Ovary (tissue), 9 donors: ENCODE measurements around the gene ZCRB1. TPM values are rescaled to one million over a fixed set of nuclear protein-coding genes. Genes with fewer than 3 reads are reported as not detected.

Experiments
- DNase-seq, 5 donors: peaks; one replicate each; pipeline ENCODE4 v3.0.0-alpha.2; 2019 to 2020
- H3K27ac ChIP-seq, 2 donors: fragments of 200-600 bp; one replicate each; pipeline versions ENCODE4 v1.5.1 to v1.8.0; 2019 to 2022
- H3K27me3 ChIP-seq: fragments of 200-600 bp; one replicate; pipeline ENCODE4 v1.8.0; 2022
- H3K36me3 ChIP-seq: fragments of 200-600 bp; sonication (generic); one replicate; pipeline ENCODE4 v1.5.1; 2019
- H3K4me1 ChIP-seq: one replicate; pipeline ENCODE4 v1.8.1; 2013; ENCODE audit warnings: mild to moderate bottlenecking, moderate library complexity; ENCODE audit not compliant: insufficient read depth
- H3K4me3 ChIP-seq: fragments of 200-600 bp; sonication (generic); one replicate; pipeline ENCODE4 v1.5.1; 2017
- H3K9me3 ChIP-seq, 2 donors: fragments of 200-600 bp in 1 of 2; sonication (generic) in 1 of 2; one replicate each; pipeline versions ENCODE4 v1.5.1 to v1.8.1; 2013 to 2019; ENCODE audit warnings: mild to moderate bottlenecking in 1 of 2, moderate library complexity in 1 of 2
- CTCF ChIP-seq, 3 donors: fragments of 450-650 bp in 2 of 3; fragments of 200-600 bp in 1 of 3; IDR thresholded peaks; one replicate each; pipeline versions ENCODE4 v1.5.1 to v1.8.0; 2016 to 2022; ENCODE audit warnings: antibody characterized with exemption in 3 of 3, mild to moderate bottlenecking in 1 of 3
- EP300 ChIP-seq: sonication (generic); formaldehyde crosslinking; IDR thresholded peaks from one replicate; pipeline ENCODE4 v1.6.1; 2017; ENCODE audit warnings: antibody characterized with exemption
- POLR2A ChIP-seq: fragments of 450-650 bp; IDR thresholded peaks from one replicate; pipeline ENCODE4 v1.6.1; 2017; ENCODE audit warnings: antibody characterized with exemption, mild to moderate bottlenecking, moderate library complexity
- WGBS, 3 donors: extraction: QIAGEN DNeasy Blood & Tissue Kit in 1 of 3; methylation state at CpG; one replicate each; pipeline versions ENCODE4 v1.1.5 to v1.1.7; 2013 to 2017; 5-methylcytosine and 5-hydroxymethylcytosine counted together
- intact Hi-C, 4 donors: fragments of 100-400 bp; cut with DNase I; formaldehyde crosslinking; loops; one replicate each; pipeline versions ENCODE4 v1.11.0 to v1.15.1; 2022 to 2023
- polyA plus RNA-seq, 2 donors: library from polyadenylated mRNA; stranded (reverse); fragments of 200-250 nt in 1 of 2; fragments of 350-450 nt in 1 of 2; fragmentation: Illumina TruSeq in 1 of 2; extraction: RNeasy Lipid Tissue Mini Kit (QIAGEN cat#74804) in 1 of 2; gene quantifications; one replicate each; pipeline ENCODE4 v1.2.3, GENCODE V29; 2013 to 2014
- total RNA-seq, 7 donors: library from RNA; depleted of rRNA in 2 of 7; stranded (reverse); fragments of >200 nt in 2 of 7; fragmentation: NEBNext Ultra II Directional in 3 of 7; extraction: Animal tissue kit (Norgen Biotek cat#: 25700) in 3 of 7; gene quantifications; one replicate each; pipeline versions ENCODE4 v1.1.0 to v1.2.4, GENCODE V29; 2016 to 2023
- donor health status: DM: no; HTN: no; CAD: no; lungs with moderate emphysema.
- donor health status: DM: no; HTN: no; CAD: no.
- donor health status: Bipolar disorder and iron deficiency.
- donor health status: DM: yes; HTN: yes; CAD: no.
- donor health status: DM: no; HTN: no; CAD: no.
- donor health status: DM: yes; HTN: yes; CAD: no.

The ZCRB1 gene
- total and polyA plus RNA-seq, 9 donors, result 26.5 to 61.6 (median 41.5) TPM

- H3K4me3 ChIP-seq, result no peak overlapping the region
- H3K36me3 ChIP-seq, result no peaks in the 10 kb centered on the region
- WGBS, 3 donors, result 80 to 84% (median 83%) methylated on average over 8 of the region's 8 CpGs
- no peak overlapping the region for H3K27ac ChIP-seq
- DNase-seq, result no peak
- H3K4me1 ChIP-seq, result no peaks in the 10 kb centered on the region
- no peaks in the 10 kb centered on the region for H3K27me3 ChIP-seq
- no peak for TF ChIP-seq CTCF (IDR thresholded peaks at IDR 0.05)
- TF ChIP-seq EP300, result no peak
- TF ChIP-seq POLR2A, result no peak
- H3K9me3 ChIP-seq, result no peaks in the 10 kb centered on the region
- intact Hi-C loops, result no loop called here
These were observed 26.2 kb downstream of the ZCRB1 start for GRCh38 chr12:42299392-42300308.

- Histone ChIP-seq H3K9me3 (no peaks in the 10 kb centered on the region), H3K36me3 (no peaks in the 10 kb centered on the region), H3K4me1 (no peaks in the 10 kb centered on the region), H3K4me3 (no peak overlapping the region), H3K27me3 (no peaks in the 10 kb centered on the region), H3K27ac (no peak overlapping the region)
- TF ChIP-seq EP300 (no peak), POLR2A (no peak)
- no peak for DNase-seq
- intact Hi-C loops, result no loop called here
- WGBS, 3 donors, result 90 to 93% (median 92%) methylated on average over 4 of the region's 4 CpGs
These were observed 27.0 kb downstream of the ZCRB1 start for GRCh38 chr12:42298887-42299286.

- Histone ChIP-seq H3K36me3 (no peaks in the 10 kb centered on the region), H3K27me3 (no peaks in the 10 kb centered on the region), H3K27ac (no peak overlapping the region), H3K4me1 (no peaks in the 10 kb centered on the region), H3K9me3 (no peaks in the 10 kb centered on the region), H3K4me3 (no peak overlapping the region)
- no peak for DNase-seq
- WGBS, 3 donors, result 83 to 91% (median 88%) methylated on average over 5 of the region's 5 CpGs
- TF ChIP-seq POLR2A (no peak), EP300 (no peak), CTCF (IDR thresholded peaks at IDR 0.05) (no peak)
- intact Hi-C loops, result no loop called here
These were observed 29.3 kb downstream of the ZCRB1 start for GRCh38 chr12:42296503-42297109.

GRCh38 chr12:42291680-42292079 lies 34.2 kb downstream of the ZCRB1 start:
- TF ChIP-seq CTCF (IDR thresholded peaks at IDR 0.05), result no peak
- TF ChIP-seq POLR2A, result no peak
- no peak for TF ChIP-seq EP300
- H3K4me1 ChIP-seq, result no peaks in the 10 kb centered on the region
- intact Hi-C loops, result no loop called here
- WGBS, 3 donors, result 87 to 92% (median 89%) methylated on average over 2 of the region's 2 CpGs
- no peaks in the 10 kb centered on the region for H3K36me3 ChIP-seq
- no peaks in the 10 kb centered on the region for H3K9me3 ChIP-seq
- DNase-seq, result no peak
- no peak overlapping the region for H3K27ac ChIP-seq
- no peak overlapping the region for H3K4me3 ChIP-seq
- no peaks in the 10 kb centered on the region for H3K27me3 ChIP-seq

GRCh38 chr12:42288544-42288943 lies 37.4 kb downstream of the ZCRB1 start:
- no peak for DNase-seq
- Histone ChIP-seq H3K9me3 (no peaks in the 10 kb centered on the region), H3K27me3 (no peaks in the 10 kb centered on the region), H3K27ac (no peak overlapping the region), H3K36me3 (no peaks in the 10 kb centered on the region), H3K4me1 (no peaks in the 10 kb centered on the region), H3K4me3 (no peak overlapping the region)
- TF ChIP-seq CTCF (IDR thresholded peaks at IDR 0.05) (no peak), EP300 (no peak), POLR2A (no peak)
- intact Hi-C loops, result no loop called here
- whole genome bisulfite sequencing, 3 donors, result 77 to 87% (median 78%) methylated on average over 9 of the region's 9 CpGs
